Stimulated activated naive CD4-positive, alpha-beta T cell (primary cell): ENCODE results near the gene TMEM30B.
"Not testable (repeated sequence)": the region's sequence is repeated elsewhere in the genome, so short reads cannot be mapped to it uniquely, and the experiment has no call there.

Experiments
- DNase-seq, 6 experiments: peaks; one replicate each; lab custom pipeline; 2025; lab: John Stamatoyannopoulos, UW

TMEM30B gene

GRCh38 chr14:61266891-61267740, 14.0 kb downstream of the TMEM30B start:
- no peak for DNase-seq

- DNase-seq, result no peak
Observed at GRCh38 chr14:61266436-61266835, 14.7 kb downstream of the TMEM30B start.

GRCh38 chr14:61264651-61265050, 16.5 kb downstream of the TMEM30B start:
- DNase-seq, result no peak

- no peak for DNase-seq
Observed at GRCh38 chr14:61264010-61264571, 17.0 kb downstream of the TMEM30B start.

- DNase-seq, result no peak
Observed at GRCh38 chr14:61262082-61262481, 19.1 kb downstream of the TMEM30B start.

- DNase-seq, result no peak
Observed at GRCh38 chr14:61260939-61261776, 20.0 kb downstream of the TMEM30B start.

GRCh38 chr14:61258985-61259384, 22.2 kb downstream of the TMEM30B start:
- no peak for DNase-seq

- no peak for DNase-seq
Observed at GRCh38 chr14:61257469-61258057, 23.6 kb downstream of the TMEM30B start.

GRCh38 chr14:61256826-61257468, 24.2 kb downstream of the TMEM30B start:
- DNase-seq, result no peak

- no peak for DNase-seq
Observed at GRCh38 chr14:61255968-61256367, 25.2 kb downstream of the TMEM30B start.

- no peak for DNase-seq
Observed at GRCh38 chr14:61254808-61255526, 26.2 kb downstream of the TMEM30B start.

GRCh38 chr14:61253064-61253738, 27.9 kb downstream of the TMEM30B start:
- DNase-seq, result no peak

- DNase-seq, result peak; percentile 4 to 66 (median 42)
Observed at GRCh38 chr14:61252369-61253063, 28.6 kb downstream of the TMEM30B start.

- no peak for DNase-seq
Observed at GRCh38 chr14:61250063-61250462, 31.1 kb downstream of the TMEM30B start.

GRCh38 chr14:61247935-61248334, 33.2 kb downstream of the TMEM30B start:
- no peak for DNase-seq

- DNase-seq, result no peak
Observed at GRCh38 chr14:61246721-61247120, 34.4 kb downstream of the TMEM30B start.

- DNase-seq, result no peak
Observed at GRCh38 chr14:61244009-61244408, 37.1 kb downstream of the TMEM30B start.

- DNase-seq, result no peak
Observed at GRCh38 chr14:61240206-61240605, 40.9 kb downstream of the TMEM30B start.

GRCh38 chr14:61239285-61239684, 41.9 kb downstream of the TMEM30B start:
- not testable (repeated sequence) for DNase-seq
